ENCODE results near the gene CERCAM.

DNA sequence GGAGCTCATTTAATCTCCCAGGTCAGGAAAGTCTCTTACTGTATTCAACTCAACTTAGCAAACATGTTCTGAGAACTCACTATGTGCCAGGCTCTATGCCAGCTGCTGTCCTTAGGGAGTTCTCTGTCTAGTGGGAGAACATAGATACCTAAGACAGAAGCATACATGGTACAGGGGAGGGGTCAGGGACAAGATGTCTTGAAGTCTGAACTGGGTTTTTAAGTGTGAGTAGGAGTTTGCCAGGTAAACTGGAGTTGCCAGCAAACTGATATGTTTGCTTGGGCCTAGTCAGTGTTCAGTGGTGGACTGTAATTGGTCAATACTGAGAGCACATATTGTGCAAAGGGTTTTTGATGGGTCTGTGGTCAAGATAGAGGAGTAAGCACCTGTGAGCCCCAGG, 65.5 kb downstream of the CERCAM start:
- no peak for TF ChIP-seq TAF1 (IDR thresholded peaks at IDR 0.05; ENCODE audit: low read depth)
- TF ChIP-seq, protein P1, sequence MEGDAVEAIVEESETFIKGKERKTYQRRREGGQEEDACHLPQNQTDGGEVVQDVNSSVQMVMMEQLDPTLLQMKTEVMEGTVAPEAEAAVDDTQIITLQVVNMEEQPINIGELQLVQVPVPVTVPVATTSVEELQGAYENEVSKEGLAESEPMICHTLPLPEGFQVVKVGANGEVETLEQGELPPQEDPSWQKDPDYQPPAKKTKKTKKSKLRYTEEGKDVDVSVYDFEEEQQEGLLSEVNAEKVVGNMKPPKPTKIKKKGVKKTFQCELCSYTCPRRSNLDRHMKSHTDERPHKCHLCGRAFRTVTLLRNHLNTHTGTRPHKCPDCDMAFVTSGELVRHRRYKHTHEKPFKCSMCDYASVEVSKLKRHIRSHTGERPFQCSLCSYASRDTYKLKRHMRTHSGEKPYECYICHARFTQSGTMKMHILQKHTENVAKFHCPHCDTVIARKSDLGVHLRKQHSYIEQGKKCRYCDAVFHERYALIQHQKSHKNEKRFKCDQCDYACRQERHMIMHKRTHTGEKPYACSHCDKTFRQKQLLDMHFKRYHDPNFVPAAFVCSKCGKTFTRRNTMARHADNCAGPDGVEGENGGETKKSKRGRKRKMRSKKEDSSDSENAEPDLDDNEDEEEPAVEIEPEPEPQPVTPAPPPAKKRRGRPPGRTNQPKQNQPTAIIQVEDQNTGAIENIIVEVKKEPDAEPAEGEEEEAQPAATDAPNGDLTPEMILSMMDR (IDR thresholded peaks at IDR 0.05; ENCODE audit: poor library complexity, severe bottlenecking) = no peak
- no peak for TF ChIP-seq EZH2 (IDR thresholded peaks at IDR 0.05; ENCODE audit: borderline replicate concordance, insufficient read depth, low read length, poor library complexity, severe bottlenecking)
- TF ChIP-seq, protein P2, sequence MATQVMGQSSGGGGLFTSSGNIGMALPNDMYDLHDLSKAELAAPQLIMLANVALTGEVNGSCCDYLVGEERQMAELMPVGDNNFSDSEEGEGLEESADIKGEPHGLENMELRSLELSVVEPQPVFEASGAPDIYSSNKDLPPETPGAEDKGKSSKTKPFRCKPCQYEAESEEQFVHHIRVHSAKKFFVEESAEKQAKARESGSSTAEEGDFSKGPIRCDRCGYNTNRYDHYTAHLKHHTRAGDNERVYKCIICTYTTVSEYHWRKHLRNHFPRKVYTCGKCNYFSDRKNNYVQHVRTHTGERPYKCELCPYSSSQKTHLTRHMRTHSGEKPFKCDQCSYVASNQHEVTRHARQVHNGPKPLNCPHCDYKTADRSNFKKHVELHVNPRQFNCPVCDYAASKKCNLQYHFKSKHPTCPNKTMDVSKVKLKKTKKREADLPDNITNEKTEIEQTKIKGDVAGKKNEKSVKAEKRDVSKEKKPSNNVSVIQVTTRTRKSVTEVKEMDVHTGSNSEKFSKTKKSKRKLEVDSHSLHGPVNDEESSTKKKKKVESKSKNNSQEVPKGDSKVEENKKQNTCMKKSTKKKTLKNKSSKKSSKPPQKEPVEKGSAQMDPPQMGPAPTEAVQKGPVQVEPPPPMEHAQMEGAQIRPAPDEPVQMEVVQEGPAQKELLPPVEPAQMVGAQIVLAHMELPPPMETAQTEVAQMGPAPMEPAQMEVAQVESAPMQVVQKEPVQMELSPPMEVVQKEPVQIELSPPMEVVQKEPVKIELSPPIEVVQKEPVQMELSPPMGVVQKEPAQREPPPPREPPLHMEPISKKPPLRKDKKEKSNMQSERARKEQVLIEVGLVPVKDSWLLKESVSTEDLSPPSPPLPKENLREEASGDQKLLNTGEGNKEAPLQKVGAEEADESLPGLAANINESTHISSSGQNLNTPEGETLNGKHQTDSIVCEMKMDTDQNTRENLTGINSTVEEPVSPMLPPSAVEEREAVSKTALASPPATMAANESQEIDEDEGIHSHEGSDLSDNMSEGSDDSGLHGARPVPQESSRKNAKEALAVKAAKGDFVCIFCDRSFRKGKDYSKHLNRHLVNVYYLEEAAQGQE (IDR thresholded peaks at IDR 0.05; ENCODE audit: borderline replicate concordance) = no peak
- TF ChIP-seq EP300 (conservative IDR thresholded peaks at IDR 0.05; ENCODE audit: poor library complexity, severe bottlenecking) = no peak
- no peak for TF ChIP-seq SMC3 (conservative IDR thresholded peaks at IDR 0.05; ENCODE audit: poor library complexity)
- TF ChIP-seq POLR2AphosphoS5 (IDR thresholded peaks at IDR 0.05) = no peak
